ENCODE results near the gene DNAH11.

The DNAH11 gene

GRCh38 chr7:21908746-21909145 is 365.9 kb downstream of the DNAH11 start:
- Histone ChIP-seq H3K27ac (no peak overlapping the region), H3K4me3 (no peak overlapping the region)
- TF ChIP-seq CTCF (IDR thresholded peaks at IDR 0.05) = no peak
- no peak for DNase-seq (ENCODE audit: low spot score)

DNA sequence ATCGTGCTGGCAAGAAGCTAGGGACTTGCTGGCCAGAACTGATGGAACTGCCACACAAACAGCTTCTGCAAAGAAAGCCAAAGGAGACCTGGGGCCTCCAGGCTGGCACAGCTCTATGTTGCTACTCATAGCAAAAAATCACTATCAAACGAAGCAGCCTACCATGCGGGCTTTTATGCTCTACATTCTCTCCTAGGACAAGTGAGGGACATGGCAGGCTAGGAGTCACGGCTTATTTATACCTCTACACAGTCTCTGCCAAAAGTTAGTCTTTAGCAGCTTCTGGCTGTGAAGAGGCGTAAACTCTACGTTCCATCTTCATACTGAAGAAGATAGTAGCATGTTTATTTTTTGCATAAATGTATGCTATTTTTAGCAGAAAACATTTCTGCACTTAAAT is 367.4 kb downstream of the DNAH11 start:
- H3K27ac ChIP-seq = no peak overlapping the region
- H3K4me3 ChIP-seq = no peak overlapping the region
- DNase-seq (ENCODE audit: low spot score) = no peak
- TF ChIP-seq CTCF (IDR thresholded peaks at IDR 0.05) = no peak

GRCh38 chr7:21911341-21911875 is 368.6 kb downstream of the DNAH11 start:
- DNase-seq (ENCODE audit: low spot score) = no peak
- Histone ChIP-seq H3K27ac (no peak overlapping the region), H3K4me3 (no peak overlapping the region)
- no peak for TF ChIP-seq CTCF (IDR thresholded peaks at IDR 0.05)

- DNase-seq (ENCODE audit: low spot score) = no peak
- Histone ChIP-seq H3K27ac (no peak overlapping the region), H3K4me3 (no peak overlapping the region)
- TF ChIP-seq CTCF (IDR thresholded peaks at IDR 0.05) = no peak
These were observed 369.5 kb downstream of the DNAH11 start for GRCh38 chr7:21912305-21912704.

- no peak for DNase-seq (ENCODE audit: low spot score)
- no peak overlapping the region for H3K4me3 ChIP-seq
- no peak for TF ChIP-seq CTCF (IDR thresholded peaks at IDR 0.05)
- no peak overlapping the region for H3K27ac ChIP-seq
These were observed 370.3 kb downstream of the DNAH11 start for GRCh38 chr7:21912931-21913780.

GRCh38 chr7:21914671-21915070 is 371.8 kb downstream of the DNAH11 start:
- no peak overlapping the region for H3K27ac ChIP-seq
- DNase-seq (ENCODE audit: low spot score) = no peak
- TF ChIP-seq CTCF (IDR thresholded peaks at IDR 0.05) = no peak
- no peak overlapping the region for H3K4me3 ChIP-seq

DNA sequence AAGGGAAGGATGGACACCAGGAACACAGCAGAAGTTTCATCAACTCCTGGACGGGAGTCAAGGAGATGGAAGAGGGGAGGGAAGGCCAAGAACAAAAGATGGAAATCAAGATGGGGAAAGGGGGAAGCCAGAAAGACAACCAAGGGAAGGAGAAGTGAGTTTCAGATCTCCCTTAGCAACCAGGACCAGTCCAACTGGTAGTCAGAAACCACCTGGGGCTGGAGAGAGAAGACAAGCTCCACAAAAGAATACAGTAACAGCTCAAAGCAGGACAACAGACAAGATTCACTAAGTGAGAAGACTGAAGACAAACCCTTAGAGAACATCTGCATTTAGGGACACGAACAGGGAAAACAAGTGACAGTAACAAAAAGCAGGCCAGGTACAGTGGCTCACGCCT is 372.3 kb downstream of the DNAH11 start:
- no peak for TF ChIP-seq CTCF (IDR thresholded peaks at IDR 0.05)
- H3K4me3 ChIP-seq = no peak overlapping the region
- no peak overlapping the region for H3K27ac ChIP-seq
- no peak for DNase-seq (ENCODE audit: low spot score)
